K562 (cell line): ENCODE results near the gene FRRS1L. TPM values are rescaled to one million over a fixed set of nuclear protein-coding genes. Genes with fewer than 3 reads are reported as not detected.
A peak's percentile ranks its signal among the peaks of the same experiment; 100 is the strongest.

Source experiments
- CBFA2T2 ChIP-seq: fragments of 450-650 bp; conservative IDR thresholded peaks from 2 replicates; pipeline ENCODE4 v1.6.1; 2017; ENCODE audit warnings: mild to moderate bottlenecking
- ERF ChIP-seq: fragments of 450-650 bp; formaldehyde crosslinking; IDR thresholded peaks from 2 replicates; pipeline ENCODE4 v1.4.0; 2020; ENCODE audit warnings: mild to moderate bottlenecking, mixed read lengths
- MCM2 ChIP-seq: fragments of 450-650 bp; IDR thresholded peaks from 2 replicates; pipeline ENCODE4 v1.6.1; 2017; ENCODE audit warnings: low read depth, mild to moderate bottlenecking
- PML ChIP-seq: IDR thresholded peaks from 2 replicates; pipeline ENCODE4 v1.6.1; 2012; ENCODE audit warnings: low read length, inconsistent platforms
- RNF2 ChIP-seq: sonication (generic); IDR thresholded peaks from 2 replicates; pipeline ENCODE4 v1.6.1; 2016
- SRSF1 ChIP-seq: fragments of 200-400 bp; formaldehyde crosslinking; IDR thresholded peaks from 2 replicates; pipeline ENCODE4 v1.6.1; 2017; ENCODE audit warnings: mild to moderate bottlenecking, low read depth, low read length, moderate library complexity
- STAT5A ChIP-seq: IDR thresholded peaks from 2 replicates; pipeline ENCODE4 v1.6.1; 2012; ENCODE audit warnings: low read length, inconsistent platforms, borderline replicate concordance
- ZNF324 ChIP-seq: fragments of 250-450 bp; sonication (Bioruptor Pico); IDR thresholded peaks from 2 replicates; pipeline ENCODE4 v1.4.0; 2020; ENCODE audit warnings: mild to moderate bottlenecking
- polyA plus RNA-seq, 8 experiments: library from polyadenylated mRNA; depleted of rRNA in 4 of 8; stranded (reverse) in 5 of 8; unstranded in 3 of 8; fragments of >200 nt; fragmentation: Nextera tagmentation in 2 of 8; fragmentation: Illumina TruSeq in 1 of 8; extraction: Ambion mirVana in 2 of 8; extraction: Trizol in 1 of 8; gene quantifications; 2 replicates each; pipeline versions ENCODE4 v1.2.1 to v1.2.3, GENCODE V29; 2011 to 2014; ENCODE audit warnings: inconsistent platforms in 1 of 8, missing spikeins in 1 of 8
- total RNA-seq, 7 experiments: library from RNA; depleted of rRNA in 6 of 7; stranded (reverse); fragments of >200 nt in 6 of 7; fragmentation: Illumina TruSeq in 2 of 7; extraction: Trizol in 2 of 7; gene quantifications; 2 replicates each; pipeline versions ENCODE4 v1.2.1 to v1.2.3, GENCODE V29; 2011 to 2021; ENCODE audit warnings: low replicate concordance in 1 of 7
- TF ChIP-seq, protein P1 (sequence below): fragments of 450-650 bp; IDR thresholded peaks from 2 replicates; pipeline ENCODE4 v1.6.1; 2016
- TF ChIP-seq, protein P2 (sequence below): fragments of 250-450 bp; sonication (Bioruptor Pico); IDR thresholded peaks from 2 replicates; pipeline ENCODE4 v1.4.0; 2020; ENCODE audit warnings: mild to moderate bottlenecking, moderate library complexity
- TF ChIP-seq, protein P3 (sequence below): IDR thresholded peaks from 3 replicates; pipeline ENCODE4 v1.6.1; 2011; ENCODE audit warnings: borderline replicate concordance, mild to moderate bottlenecking; ENCODE audit not compliant: insufficient read length, insufficient read depth
- TF ChIP-seq, protein P4 (sequence below): fragments of 450-650 bp; IDR thresholded peaks from 2 replicates; pipeline ENCODE4 v1.6.1; 2018; ENCODE audit warnings: mild to moderate bottlenecking, low read depth; ENCODE audit not compliant: partially characterized antibody

The FRRS1L gene
- total and polyA plus RNA-seq, 9 of the 15 experiments (the other 6 are each of a cell fraction or from before 2014, with no cell fraction given), result under 0.01 to 0.04 (median 0.03) TPM; not detected in 5

DNA sequence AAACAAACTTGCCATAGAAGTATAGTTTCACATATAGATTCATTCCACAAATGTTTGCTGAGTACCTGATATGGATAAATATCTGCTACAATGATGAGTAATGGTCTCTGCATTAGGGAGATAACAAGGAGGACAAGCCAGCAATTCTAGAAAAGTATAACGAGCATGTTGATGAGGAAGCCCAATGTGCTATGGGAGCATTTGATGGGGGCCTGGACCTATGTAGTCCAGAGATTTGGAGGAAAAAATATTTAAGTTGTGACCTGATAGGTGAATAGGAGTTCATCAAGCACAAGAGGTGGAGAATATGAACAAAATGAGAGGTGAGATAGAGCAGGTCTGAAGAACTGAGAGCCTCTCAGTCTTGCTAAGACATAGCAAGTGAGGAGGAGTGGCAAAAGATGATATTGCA is 32.9 kb downstream of the FRRS1L start (continued):
- TF ChIP-seq MCM2 (no peak), RNF2 (no peak; the same call in 1 of the 2 replicates), CBFA2T2 (peak; percentile 93), ZNF324 (no peak), STAT5A (peak; percentile 90), PML (peak; percentile 93), ERF (CRISPR knock-in tag) (no peak), SRSF1 (no peak)
- TF ChIP-seq, protein P1, sequence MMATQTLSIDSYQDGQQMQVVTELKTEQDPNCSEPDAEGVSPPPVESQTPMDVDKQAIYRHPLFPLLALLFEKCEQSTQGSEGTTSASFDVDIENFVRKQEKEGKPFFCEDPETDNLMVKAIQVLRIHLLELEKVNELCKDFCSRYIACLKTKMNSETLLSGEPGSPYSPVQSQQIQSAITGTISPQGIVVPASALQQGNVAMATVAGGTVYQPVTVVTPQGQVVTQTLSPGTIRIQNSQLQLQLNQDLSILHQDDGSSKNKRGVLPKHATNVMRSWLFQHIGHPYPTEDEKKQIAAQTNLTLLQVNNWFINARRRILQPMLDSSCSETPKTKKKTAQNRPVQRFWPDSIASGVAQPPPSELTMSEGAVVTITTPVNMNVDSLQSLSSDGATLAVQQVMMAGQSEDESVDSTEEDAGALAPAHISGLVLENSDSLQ, result peak; percentile 52; the same call in 1 of the 2 replicates
- TF ChIP-seq, protein P2, sequence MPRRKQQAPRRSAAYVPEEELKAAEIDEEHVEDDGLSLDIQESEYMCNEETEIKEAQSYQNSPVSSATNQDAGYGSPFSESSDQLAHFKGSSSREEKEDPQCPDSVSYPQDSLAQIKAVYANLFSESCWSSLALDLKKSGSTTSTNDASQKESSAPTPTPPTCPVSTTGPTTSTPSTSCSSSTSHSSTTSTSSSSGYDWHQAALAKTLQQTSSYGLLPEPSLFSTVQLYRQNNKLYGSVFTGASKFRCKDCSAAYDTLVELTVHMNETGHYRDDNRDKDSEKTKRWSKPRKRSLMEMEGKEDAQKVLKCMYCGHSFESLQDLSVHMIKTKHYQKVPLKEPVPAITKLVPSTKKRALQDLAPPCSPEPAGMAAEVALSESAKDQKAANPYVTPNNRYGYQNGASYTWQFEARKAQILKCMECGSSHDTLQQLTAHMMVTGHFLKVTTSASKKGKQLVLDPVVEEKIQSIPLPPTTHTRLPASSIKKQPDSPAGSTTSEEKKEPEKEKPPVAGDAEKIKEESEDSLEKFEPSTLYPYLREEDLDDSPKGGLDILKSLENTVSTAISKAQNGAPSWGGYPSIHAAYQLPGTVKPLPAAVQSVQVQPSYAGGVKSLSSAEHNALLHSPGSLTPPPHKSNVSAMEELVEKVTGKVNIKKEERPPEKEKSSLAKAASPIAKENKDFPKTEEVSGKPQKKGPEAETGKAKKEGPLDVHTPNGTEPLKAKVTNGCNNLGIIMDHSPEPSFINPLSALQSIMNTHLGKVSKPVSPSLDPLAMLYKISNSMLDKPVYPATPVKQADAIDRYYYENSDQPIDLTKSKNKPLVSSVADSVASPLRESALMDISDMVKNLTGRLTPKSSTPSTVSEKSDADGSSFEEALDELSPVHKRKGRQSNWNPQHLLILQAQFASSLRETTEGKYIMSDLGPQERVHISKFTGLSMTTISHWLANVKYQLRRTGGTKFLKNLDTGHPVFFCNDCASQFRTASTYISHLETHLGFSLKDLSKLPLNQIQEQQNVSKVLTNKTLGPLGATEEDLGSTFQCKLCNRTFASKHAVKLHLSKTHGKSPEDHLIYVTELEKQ, result no peak
- TF ChIP-seq, protein P3, sequence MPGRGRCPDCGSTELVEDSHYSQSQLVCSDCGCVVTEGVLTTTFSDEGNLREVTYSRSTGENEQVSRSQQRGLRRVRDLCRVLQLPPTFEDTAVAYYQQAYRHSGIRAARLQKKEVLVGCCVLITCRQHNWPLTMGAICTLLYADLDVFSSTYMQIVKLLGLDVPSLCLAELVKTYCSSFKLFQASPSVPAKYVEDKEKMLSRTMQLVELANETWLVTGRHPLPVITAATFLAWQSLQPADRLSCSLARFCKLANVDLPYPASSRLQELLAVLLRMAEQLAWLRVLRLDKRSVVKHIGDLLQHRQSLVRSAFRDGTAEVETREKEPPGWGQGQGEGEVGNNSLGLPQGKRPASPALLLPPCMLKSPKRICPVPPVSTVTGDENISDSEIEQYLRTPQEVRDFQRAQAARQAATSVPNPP, result no peak
- TF ChIP-seq, protein P4, sequence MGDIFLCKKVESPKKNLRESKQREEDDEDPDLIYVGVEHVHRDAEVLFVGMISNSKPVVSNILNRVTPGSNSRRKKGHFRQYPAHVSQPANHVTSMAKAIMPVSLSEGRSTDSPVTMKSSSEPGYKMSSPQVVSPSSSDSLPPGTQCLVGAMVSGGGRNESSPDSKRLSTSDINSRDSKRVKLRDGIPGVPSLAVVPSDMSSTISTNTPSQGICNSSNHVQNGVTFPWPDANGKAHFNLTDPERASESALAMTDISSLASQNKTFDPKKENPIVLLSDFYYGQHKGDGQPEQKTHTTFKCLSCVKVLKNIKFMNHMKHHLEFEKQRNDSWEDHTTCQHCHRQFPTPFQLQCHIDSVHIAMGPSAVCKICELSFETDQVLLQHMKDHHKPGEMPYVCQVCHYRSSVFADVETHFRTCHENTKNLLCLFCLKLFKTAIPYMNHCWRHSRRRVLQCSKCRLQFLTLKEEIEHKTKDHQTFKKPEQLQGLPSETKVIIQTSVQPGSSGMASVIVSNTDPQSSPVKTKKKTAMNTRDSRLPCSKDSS, result no peak
